Transverse colon (tissue), 4 donors: ENCODE measurements around the gene GLRA2. TPM values are rescaled to one million over a fixed set of nuclear protein-coding genes. Genes with fewer than 3 reads are reported as not detected.
A peak's percentile ranks its signal among the peaks of the same experiment; 100 is the strongest.

Experiments used
- DNase-seq: peaks from one replicate; pipeline ENCODE4 v3.0.0-alpha.2; 2019
- H3K27ac ChIP-seq, 4 donors: fragments of 200-600 bp; sonication (generic); 2 replicates each; pipeline ENCODE4 v1.5.1; 2016 to 2018; ENCODE audit warnings: inconsistent platforms in 4 of 4
- H3K27me3 ChIP-seq: fragments of 200-600 bp; sonication (generic); 2 replicates; pipeline ENCODE4 v1.5.1; 2017; ENCODE audit warnings: inconsistent platforms
- H3K36me3 ChIP-seq, 4 donors: fragments of 200-600 bp; sonication (generic); 2 replicates each; pipeline ENCODE4 v1.5.1; 2017 to 2019; ENCODE audit warnings: inconsistent platforms in 4 of 4
- H3K4me1 ChIP-seq, 4 donors: fragments of 200-600 bp; sonication (generic); 2 replicates each; pipeline ENCODE4 v1.5.1; 2017 to 2020; ENCODE audit warnings: inconsistent platforms in 4 of 4
- H3K4me3 ChIP-seq, 4 donors: fragments of 200-600 bp; sonication (generic); 1 replicate in 1 of 4; 2 replicates in 3 of 4; pipeline versions ENCODE4 v1.5.1 to v1.6.1; 2017 to 2019; ENCODE audit warnings: inconsistent platforms in 4 of 4
- H3K9me3 ChIP-seq, 2 donors: fragments of 200-600 bp; sonication (generic); 2 replicates each; pipeline ENCODE4 v1.5.1; 2017 to 2019; ENCODE audit warnings: inconsistent platforms in 2 of 2
- EP300 ChIP-seq: sonication (generic); formaldehyde crosslinking; IDR thresholded peaks from one replicate; pipeline ENCODE4 v1.6.1; 2017; ENCODE audit warnings: antibody characterized with exemption, low read depth
- POLR2A ChIP-seq: fragments of 450-650 bp; IDR thresholded peaks from one replicate; pipeline ENCODE4 v1.6.1; 2016; ENCODE audit warnings: antibody characterized with exemption, mild to moderate bottlenecking, moderate library complexity
- POLR2AphosphoS5 ChIP-seq, 3 donors: sonication (generic); formaldehyde crosslinking; IDR thresholded peaks; one replicate each; pipeline ENCODE4 v1.6.1; 2016; ENCODE audit warnings: antibody characterized with exemption in 3 of 3
- WGBS, 2 donors: methylation state at CpG; one replicate each; pipeline ENCODE4 v1.1.5; 2018; ENCODE audit warnings: low coverage in 1 of 2; 5-methylcytosine and 5-hydroxymethylcytosine counted together
- in situ Hi-C, 4 donors: fragments of 200-750 bp; cut with MboI; loops; one replicate each; pipeline versions ENCODE4 v1.15.0 to v1.15.1; 2017; ENCODE audit warnings: low sequenced_read_pairs in 3 of 4, low pct_ligation_motif_present in 1 of 4, low pct_unique_long_range_greater_than_20kb in 1 of 4
- intact Hi-C: fragments of 100-400 bp; cut with DNase I; formaldehyde crosslinking; loops from one replicate; pipeline ENCODE4 v1.15.1; 2023; ENCODE audit warnings: low total_unique reads
- total RNA-seq, 4 donors: library from RNA; depleted of rRNA; stranded (reverse); fragments of >200 nt; gene quantifications; one replicate each; pipeline ENCODE4 v1.1.0, GENCODE V29; 2016
- TF ChIP-seq, protein P1 (sequence below), 5 experiments: fragments of 200-600 bp in 3 of 5; fragments of 450-650 bp in 2 of 5; sonication (generic) in 3 of 5; IDR thresholded peaks; 1 replicate in 2 of 5; 2 replicates in 3 of 5; pipeline ENCODE4 v1.5.1; 2016 to 2017; ENCODE audit warnings: antibody characterized with exemption in 5 of 5, inconsistent platforms in 3 of 5, mild to moderate bottlenecking in 2 of 5, moderate library complexity in 1 of 5

The GLRA2 gene
- total RNA-seq, 4 donors from 2014 or later: 0.79 to 1.8 TPM; not detected in 2

DNA sequence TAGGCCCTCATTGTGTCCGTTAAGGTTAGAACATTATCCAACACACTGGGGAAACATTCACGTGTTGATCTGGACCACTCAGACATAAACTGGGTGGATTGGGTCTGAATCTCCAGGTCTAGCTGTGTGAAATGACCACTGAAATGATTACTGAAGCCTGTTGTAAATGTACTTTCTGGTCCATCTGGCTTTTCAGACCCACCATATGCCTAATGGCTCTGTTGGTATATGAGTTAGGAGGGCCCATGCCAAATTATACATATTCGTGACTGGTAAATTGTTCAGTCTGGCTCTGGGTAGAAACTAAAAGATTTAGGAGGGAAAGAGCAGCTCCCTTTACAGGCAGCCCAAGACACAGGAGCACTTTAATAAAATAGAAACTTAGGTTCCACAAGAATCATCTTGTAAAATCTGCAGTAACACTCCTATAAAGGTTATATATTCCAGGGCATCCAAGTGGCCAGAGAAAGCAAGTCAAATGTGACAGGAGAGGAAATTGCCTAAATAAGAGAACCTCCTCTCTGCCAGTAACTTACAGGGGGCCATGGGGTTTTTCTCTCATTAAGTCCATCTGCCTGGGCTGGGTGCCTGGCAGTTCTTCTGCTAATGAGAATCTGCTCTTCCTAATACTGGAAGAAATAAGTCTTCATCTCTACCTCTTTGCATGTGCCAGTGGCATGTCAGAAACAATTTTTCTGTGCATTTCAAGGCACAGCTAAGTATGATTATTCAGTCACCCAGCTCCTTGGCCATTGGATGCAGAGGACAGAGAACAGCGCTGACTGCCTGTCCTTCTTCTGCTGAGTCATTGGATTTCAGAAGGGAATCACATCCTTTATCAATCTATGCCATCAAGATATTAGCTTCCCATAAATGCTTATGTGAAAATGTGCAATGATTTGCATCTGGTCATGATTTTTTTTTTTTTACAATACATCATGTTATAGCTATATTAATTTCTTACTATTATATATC lies 112.6 kb downstream of the GLRA2 start:
- WGBS, 2 donors: 78% methylated on average over 4 of the region's 4 CpGs; no CpG with 5 or more reads in 1 of the 2 donors
- Histone ChIP-seq H3K36me3 (no peaks in the 10 kb centered on the region), H3K4me3 (no peak overlapping the region), H3K27me3 (no peaks in the 10 kb centered on the region), H3K27ac (no peak overlapping the region), H3K9me3 (no peaks in the 10 kb centered on the region), H3K4me1 (no peaks in the 10 kb centered on the region)
- TF ChIP-seq, protein P1, sequence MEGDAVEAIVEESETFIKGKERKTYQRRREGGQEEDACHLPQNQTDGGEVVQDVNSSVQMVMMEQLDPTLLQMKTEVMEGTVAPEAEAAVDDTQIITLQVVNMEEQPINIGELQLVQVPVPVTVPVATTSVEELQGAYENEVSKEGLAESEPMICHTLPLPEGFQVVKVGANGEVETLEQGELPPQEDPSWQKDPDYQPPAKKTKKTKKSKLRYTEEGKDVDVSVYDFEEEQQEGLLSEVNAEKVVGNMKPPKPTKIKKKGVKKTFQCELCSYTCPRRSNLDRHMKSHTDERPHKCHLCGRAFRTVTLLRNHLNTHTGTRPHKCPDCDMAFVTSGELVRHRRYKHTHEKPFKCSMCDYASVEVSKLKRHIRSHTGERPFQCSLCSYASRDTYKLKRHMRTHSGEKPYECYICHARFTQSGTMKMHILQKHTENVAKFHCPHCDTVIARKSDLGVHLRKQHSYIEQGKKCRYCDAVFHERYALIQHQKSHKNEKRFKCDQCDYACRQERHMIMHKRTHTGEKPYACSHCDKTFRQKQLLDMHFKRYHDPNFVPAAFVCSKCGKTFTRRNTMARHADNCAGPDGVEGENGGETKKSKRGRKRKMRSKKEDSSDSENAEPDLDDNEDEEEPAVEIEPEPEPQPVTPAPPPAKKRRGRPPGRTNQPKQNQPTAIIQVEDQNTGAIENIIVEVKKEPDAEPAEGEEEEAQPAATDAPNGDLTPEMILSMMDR (IDR thresholded peaks at IDR 0.05): no peak
- TF ChIP-seq POLR2AphosphoS5 (IDR thresholded peaks at IDR 0.05) (no peak), EP300 (no peak), POLR2A (no peak)
- intact Hi-C loops (no loop called here), in situ Hi-C loops (no loop called here)
- no peak for DNase-seq

DNA sequence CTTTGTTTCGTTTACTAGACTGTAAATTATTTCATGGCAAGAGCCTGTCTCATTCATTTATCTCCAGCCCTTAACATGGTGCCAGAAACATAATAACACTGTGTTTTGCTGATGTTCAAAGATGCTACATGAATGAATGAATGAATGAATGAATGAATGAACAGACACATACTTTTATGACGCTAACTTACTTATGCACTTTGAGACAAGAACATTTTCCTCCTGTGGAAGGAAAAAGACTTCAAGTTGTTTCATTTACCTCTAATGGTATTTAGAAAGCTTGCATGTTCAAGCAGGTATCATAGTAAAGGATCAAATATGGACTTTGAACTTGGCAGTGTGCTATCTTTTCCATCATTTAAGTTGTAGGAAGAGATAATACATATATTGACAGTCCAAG lies 131.6 kb downstream of the GLRA2 start:
- intact Hi-C loops (no loop called here), in situ Hi-C loops (no loop called here)
- DNase-seq: no peak
- H3K36me3 ChIP-seq: no peaks in the 10 kb centered on the region
- H3K9me3 ChIP-seq: no peaks in the 10 kb centered on the region
- WGBS, 2 donors: 65% methylated on average over 2 of the region's 2 CpGs; no CpG with 5 or more reads in 1 of the 2 donors
- H3K27ac ChIP-seq: no peak overlapping the region
- H3K27me3 ChIP-seq: no peaks in the 10 kb centered on the region
- no peaks in the 10 kb centered on the region for H3K4me1 ChIP-seq
- no peak overlapping the region for H3K4me3 ChIP-seq
- no peak for TF ChIP-seq EP300
- no peak for TF ChIP-seq POLR2AphosphoS5 (IDR thresholded peaks at IDR 0.05)
- TF ChIP-seq, protein P1 (IDR thresholded peaks at IDR 0.05): no peak
- TF ChIP-seq POLR2A: no peak

DNA sequence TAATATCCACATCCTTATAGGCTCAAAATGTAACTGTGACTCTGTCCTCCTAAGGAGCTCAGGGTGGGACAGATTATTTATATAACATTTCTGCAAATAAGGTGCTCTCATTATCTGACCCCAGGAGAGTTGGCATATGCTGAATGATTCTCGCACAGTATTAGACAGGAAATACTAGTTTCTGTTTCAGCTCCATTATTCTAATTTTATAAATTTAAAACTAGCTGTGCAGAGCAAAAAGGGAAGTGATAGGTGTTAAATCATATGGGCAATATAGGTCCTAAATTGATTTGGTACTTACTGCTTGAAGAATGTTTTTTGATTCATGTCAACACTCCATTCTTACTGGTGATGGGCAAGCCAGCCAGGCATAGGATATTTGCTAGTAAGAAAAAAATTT lies 141.5 kb downstream of the GLRA2 start:
- Histone ChIP-seq H3K9me3 (no peaks in the 10 kb centered on the region), H3K27ac (no peak overlapping the region), H3K27me3 (no peaks in the 10 kb centered on the region), H3K4me1 (no peaks in the 10 kb centered on the region), H3K36me3 (no peaks in the 10 kb centered on the region), H3K4me3 (no peak overlapping the region)
- intact Hi-C loops (no loop called here), in situ Hi-C loops (no loop called here)
- DNase-seq: no peak
- TF ChIP-seq, protein P1 (IDR thresholded peaks at IDR 0.05): no peak
- TF ChIP-seq EP300: no peak
- TF ChIP-seq POLR2AphosphoS5 (IDR thresholded peaks at IDR 0.05): no peak
- no peak for TF ChIP-seq POLR2A
- WGBS, 2 donors: 63 to 69% methylated on average over 1 of the region's 1 CpG

DNA sequence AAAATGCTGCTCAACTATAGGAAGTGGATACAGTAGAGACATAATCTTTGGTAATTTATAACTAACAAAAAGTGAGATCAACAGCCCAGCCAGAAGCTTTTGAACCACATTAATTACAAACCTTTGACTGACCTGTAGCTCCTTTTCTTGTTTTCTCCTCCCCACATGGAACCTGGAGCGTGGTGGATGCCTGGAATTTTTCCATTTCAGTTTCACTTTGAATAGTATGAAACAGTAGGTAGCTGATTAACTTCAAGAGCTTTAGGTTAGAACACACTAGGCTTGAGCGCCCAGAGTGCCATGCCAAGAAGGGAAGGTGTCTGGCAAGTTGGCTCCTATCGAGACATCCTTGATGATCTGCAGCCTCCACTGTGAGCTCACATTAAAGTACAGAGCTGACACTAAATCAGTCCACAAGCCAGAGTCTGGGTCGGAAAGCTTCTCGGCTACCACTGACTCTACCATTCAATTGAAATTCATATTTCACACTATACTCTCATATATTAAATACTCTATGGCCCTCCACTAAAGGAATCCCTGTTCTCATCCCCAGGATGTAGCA lies 143.4 kb downstream of the GLRA2 start:
- WGBS, 2 donors: 68 to 87% methylated on average over 3 to 5 of the region's 5 CpGs

More for the DNA sequence above, 143.4 kb downstream of the GLRA2 start:
- no peaks in the 10 kb centered on the region for H3K36me3 ChIP-seq
- H3K9me3 ChIP-seq: no peaks in the 10 kb centered on the region
- H3K4me3 ChIP-seq: no peak overlapping the region
- no peaks in the 10 kb centered on the region for H3K4me1 ChIP-seq
- no peaks in the 10 kb centered on the region for H3K27me3 ChIP-seq
- TF ChIP-seq POLR2A: no peak
- peak in 1 of 3 donors; percentile 8 for TF ChIP-seq POLR2AphosphoS5 (IDR thresholded peaks at IDR 0.05)
- TF ChIP-seq, protein P1 (IDR thresholded peaks at IDR 0.05): no peak
- DNase-seq: no peak
- intact Hi-C loops (no loop called here), in situ Hi-C loops (no loop called here)
- no peak overlapping the region for H3K27ac ChIP-seq
